Adrenal gland (tissue), 5 donors: Measurements from ENCODE around the gene MRPS33.

Source experiments
- CTCF ChIP-seq, 6 experiments: fragments of 450-650 bp in 4 of 6; fragments of 200-600 bp in 2 of 6; sonication (generic) in 1 of 6; IDR thresholded peaks; 1 replicate in 5 of 6; 2 replicates in 1 of 6; pipeline versions ENCODE4 v1.5.1 to v1.8.0; 2016 to 2021; ENCODE audit warnings: antibody characterized with exemption in 6 of 6, mild to moderate bottlenecking in 2 of 6, moderate library complexity in 1 of 6
- POLR2A ChIP-seq, 2 donors: fragments of 450-650 bp; IDR thresholded peaks; one replicate each; pipeline ENCODE4 v1.6.1; 2017; ENCODE audit warnings: antibody characterized with exemption in 2 of 2, mild to moderate bottlenecking in 2 of 2, moderate library complexity in 1 of 2
- donor health status: DM: no; HTN: no; CAD: no.

GRCh38 chr7:140983802-140984201 lies 30.9 kb downstream of the MRPS33 start:
- TF ChIP-seq CTCF (IDR thresholded peaks at IDR 0.05) (no peak), POLR2A (IDR thresholded peaks at IDR 0.05) (no peak)
